HG03139 (cell line): ENCODE data around the gene BCAS3.

Experiments used
- ATAC-seq: cut with Tn5 transposase; IDR thresholded peaks from one replicate; pipeline ENCODE4 v1.9.1; 2021; ENCODE audit not compliant: unreplicated experiment

Gene BCAS3

GRCh38 chr17:61326330-61326729 lies 648.7 kb downstream of the BCAS3 start:
- ATAC-seq = no peak

GRCh38 chr17:61328351-61328750 lies 650.7 kb downstream of the BCAS3 start:
- ATAC-seq = no peak

DNA sequence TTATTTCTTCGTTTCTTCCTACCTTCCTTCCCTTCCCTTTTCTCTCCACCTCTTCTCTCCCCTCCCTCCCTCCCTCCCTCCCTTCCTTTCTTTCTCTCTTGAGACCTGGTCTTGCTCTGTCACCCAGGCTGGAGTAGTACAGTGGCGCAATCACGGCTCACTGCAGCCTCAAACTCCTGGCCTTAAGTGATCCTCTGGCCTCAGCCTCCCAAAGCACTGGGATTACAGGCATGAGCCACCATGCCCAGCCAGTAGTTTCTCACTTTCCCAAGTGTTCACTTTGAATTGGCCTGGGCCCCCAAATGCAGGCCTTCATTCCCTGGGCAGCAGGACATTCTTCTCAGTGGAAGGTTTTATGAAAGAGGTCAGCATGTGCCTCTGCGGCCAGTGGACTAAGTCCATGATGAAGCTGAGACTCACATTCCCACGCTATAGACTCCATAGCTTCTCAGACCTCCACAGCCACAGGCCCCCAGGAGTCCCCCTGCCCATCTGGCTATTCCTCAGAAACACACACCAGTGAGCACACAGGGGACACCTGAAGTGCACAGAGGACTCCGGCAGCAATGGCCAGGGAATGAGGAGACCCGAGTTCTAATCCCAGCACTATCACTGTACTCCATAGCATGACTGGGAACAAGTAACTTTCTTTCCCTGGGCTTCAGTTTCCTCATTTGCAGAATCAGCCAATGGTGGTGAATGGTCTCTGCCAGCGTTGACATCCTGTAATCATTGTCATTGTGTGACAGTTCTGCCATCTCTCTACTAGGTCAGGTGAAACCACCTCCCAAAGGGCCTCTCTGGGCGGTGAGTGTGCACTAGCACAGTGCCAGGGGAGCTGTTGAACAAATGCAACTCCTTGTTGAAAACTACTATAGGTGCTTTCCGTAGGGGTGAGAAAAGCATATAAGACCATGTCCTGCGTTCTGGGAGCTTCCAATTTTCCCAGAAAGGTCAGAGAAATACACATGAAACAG lies 652.8 kb downstream of the BCAS3 start:
- ATAC-seq = no peak

DNA sequence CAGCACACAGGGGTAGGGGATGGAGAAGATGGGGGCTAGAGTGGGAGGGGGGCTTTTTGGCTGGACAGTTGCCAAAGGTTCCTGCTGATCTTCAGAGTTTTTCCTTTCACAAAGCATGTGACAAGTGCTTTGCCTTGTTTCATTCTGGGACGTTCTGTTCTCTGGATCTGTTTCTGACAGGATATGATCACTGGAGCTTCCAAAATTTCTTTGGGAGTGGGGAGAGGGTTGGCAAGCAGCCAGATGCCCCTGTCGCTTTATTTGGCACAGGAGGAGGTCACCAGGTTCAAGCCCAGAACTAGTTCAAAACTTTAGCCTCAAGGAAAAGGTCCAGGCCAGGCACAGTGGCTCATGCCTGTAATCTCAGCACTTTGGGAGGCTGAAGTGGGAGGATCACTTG lies 653.5 kb downstream of the BCAS3 start:
- no peak for ATAC-seq

- no peak for ATAC-seq
Measured at GRCh38 chr17:61331886-61332285, 654.2 kb downstream of the BCAS3 start.

- no peak for ATAC-seq
Measured at GRCh38 chr17:61333136-61333535, 655.5 kb downstream of the BCAS3 start.

DNA sequence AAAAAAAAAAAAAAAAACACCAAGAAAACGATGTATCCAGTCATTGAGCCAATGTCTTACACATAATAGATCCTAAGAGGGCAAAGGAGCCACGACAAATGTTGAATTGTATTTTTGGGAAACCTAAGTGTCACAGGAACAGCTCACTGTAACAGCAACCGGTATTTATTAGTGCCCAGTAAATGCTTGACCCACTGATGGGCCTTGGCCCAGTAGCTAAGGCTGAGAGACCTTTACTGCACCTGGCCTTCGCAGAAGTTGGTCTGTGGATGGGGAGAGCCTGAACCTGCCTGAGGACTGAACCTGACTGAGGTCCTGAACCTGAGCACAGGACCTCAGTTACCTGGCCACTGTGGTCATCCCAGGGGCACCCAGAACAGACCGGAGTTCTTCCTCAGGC lies 657.0 kb downstream of the BCAS3 start:
- ATAC-seq = no peak

DNA sequence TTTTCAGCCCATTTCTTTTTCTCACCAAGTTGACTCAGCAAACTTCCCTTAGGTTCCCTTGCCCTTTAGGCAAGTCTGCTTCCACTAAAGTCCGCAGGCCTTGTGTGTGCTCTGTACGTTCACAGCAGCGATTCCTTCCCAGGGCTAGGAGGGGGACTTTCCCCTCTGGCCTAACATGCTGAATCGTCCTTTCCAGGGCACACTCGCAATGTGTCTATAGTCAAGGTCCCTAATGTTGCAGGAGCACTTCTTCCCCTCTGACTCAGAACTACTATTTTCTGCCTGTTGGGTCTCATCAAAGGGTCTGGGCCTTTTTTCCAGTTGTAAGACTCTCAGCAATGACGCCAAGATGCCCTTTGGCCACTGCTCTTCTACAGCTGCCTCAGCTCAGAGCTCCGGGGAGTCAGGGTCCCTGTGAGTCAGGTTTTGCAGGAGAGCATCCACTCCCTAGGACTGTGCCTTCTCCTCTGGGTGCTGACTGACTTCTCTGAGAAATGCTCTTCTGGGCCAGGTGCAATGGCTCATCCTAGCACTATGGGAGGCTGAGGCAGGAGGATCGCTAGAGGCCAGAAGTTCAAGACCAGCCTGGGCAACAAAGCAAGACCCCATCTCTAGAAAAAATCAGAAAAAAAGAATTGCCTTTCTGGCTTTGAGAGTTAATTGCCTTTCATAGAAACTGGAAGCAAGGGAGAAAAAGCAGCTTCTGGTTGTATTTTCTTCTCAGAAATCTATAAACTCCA lies 657.6 kb downstream of the BCAS3 start:
- no peak for ATAC-seq

GRCh38 chr17:61335845-61336655 lies 658.4 kb downstream of the BCAS3 start:
- ATAC-seq = no peak

GRCh38 chr17:61337290-61337689 lies 659.6 kb downstream of the BCAS3 start:
- ATAC-seq = no peak

DNA sequence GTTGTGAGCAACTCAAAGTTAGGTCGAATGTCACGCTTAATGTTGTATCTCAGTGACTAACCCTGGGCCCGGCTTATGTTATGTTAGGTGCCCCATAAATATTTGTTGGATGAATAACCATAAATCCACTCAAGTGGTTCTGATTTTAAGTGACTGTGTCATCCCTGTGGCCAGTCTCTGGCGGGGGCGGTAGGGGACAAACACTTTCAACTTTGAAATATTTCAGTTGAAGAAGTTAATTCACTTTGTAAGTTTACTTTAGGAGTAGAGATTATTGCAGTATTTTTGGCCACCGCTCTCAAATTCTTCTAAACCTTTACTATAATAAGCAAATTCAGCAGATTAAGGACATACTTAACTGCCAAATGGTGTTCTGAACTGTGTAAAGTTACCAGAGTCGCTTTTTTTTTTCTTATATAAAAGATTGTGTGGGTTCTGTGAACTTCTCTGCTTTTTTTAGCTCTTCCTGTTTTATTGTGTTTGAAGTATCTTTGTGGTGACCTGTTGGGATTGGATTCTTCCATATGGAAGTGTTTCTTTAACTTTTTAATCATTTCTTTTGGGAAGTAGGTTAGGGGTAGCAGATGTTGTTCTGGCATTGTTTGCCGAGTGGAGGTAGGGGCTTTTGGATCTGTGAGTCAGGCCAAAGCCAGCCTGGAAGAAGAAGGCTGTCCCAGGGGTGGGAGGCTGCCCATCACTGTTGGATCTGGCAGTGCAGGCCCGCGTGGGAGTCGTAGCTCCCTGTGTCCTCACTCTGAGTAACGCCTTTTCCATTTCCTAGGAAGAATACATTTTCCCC lies 660.5 kb downstream of the BCAS3 start:
- no peak for ATAC-seq

- no peak for ATAC-seq
Measured at GRCh38 chr17:61338874-61339478, 661.3 kb downstream of the BCAS3 start.

DNA sequence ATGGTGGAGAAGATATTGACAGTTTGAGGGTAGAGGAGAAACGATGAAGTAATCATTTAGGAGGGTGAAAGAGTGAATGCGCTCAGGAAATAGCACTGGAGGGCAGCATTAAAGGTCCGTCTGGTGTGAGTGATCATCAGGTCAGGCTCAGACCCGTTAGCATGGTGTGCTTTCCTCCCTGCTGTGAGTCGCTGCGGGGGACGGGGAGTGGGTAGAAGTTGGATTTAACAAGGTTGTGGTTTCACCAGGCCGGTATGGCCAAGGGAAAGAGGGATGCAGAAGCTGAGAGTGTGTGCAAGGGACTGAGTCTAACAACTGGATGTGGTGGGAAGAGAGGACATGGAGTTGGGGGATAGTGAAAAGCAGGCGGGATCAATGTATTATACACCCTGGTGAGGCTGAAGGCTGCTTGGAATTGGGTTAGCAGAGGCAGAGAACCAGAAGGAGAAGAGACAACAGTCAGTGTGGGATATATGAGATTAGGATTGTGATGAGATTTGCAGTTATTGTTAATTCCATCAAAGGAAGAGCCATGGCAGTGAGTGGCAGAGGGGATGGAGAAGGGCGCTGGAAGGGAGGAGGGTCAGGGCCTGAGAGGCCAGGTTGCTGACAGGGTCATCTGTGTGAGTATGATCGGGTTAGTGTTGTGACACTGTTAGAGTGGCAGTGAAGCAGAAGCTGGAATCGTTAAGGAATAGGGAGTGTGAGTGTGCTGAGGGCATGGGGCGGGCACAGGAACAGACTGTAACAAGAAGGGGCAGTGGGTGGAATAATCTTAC lies 663.0 kb downstream of the BCAS3 start:
- ATAC-seq = no peak

- ATAC-seq = no peak
Measured at GRCh38 chr17:61343576-61343975, 665.9 kb downstream of the BCAS3 start.

GRCh38 chr17:61345061-61345460 lies 667.4 kb downstream of the BCAS3 start:
- ATAC-seq = no peak

GRCh38 chr17:61345825-61346666 lies 668.4 kb downstream of the BCAS3 start:
- ATAC-seq = no peak

- ATAC-seq = no peak
Measured at GRCh38 chr17:61349350-61349749, 671.7 kb downstream of the BCAS3 start.

DNA sequence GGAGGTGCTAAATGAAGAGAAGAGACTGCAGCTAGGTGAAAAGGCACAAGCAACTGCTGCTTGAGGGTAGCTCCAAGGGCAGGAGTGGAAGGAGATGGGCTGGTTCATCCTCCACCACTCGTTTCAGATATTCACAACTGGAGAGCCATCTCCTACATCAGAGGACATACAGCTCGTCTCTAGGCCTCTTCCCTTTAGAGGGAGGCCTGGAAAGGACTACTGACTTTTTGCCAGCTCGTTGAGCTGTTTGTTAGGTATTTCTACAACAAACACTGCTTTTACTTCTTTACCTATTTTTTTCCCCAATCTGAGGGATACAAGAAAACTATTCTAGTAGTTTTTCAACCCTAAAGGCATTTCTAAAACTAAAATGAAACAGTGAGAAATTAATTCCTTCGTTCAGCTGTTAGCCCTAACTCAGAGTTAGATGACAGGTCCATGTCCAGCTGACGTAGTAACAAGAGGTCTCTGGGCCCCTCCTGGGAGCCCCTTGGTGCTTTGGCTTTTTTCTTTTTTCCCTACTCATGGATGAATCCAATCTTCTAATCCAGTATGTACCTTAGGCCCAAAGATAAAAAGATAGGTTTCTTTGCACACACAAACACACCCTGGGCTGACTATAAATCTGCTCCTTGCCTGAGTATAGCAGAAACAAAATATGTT lies 674.2 kb downstream of the BCAS3 start:
- ATAC-seq = no peak
